Measurements from ENCODE around the gene GALNT13. TPM values are rescaled to one million over a fixed set of nuclear protein-coding genes. Genes with fewer than 3 reads are reported as not detected.

GALNT13 gene
- total RNA-seq, 1 donor from 2014 or later = 7.2 TPM

GRCh38 chr2:154182008-154182407 is 310.3 kb downstream of the GALNT13 start:
- TF ChIP-seq, protein P1, sequence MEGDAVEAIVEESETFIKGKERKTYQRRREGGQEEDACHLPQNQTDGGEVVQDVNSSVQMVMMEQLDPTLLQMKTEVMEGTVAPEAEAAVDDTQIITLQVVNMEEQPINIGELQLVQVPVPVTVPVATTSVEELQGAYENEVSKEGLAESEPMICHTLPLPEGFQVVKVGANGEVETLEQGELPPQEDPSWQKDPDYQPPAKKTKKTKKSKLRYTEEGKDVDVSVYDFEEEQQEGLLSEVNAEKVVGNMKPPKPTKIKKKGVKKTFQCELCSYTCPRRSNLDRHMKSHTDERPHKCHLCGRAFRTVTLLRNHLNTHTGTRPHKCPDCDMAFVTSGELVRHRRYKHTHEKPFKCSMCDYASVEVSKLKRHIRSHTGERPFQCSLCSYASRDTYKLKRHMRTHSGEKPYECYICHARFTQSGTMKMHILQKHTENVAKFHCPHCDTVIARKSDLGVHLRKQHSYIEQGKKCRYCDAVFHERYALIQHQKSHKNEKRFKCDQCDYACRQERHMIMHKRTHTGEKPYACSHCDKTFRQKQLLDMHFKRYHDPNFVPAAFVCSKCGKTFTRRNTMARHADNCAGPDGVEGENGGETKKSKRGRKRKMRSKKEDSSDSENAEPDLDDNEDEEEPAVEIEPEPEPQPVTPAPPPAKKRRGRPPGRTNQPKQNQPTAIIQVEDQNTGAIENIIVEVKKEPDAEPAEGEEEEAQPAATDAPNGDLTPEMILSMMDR (IDR thresholded peaks at IDR 0.05; ENCODE audit: unreplicated experiment) = no peak
- H3K4me3 Mint-ChIP-seq (ENCODE audit: low read depth) = no peak overlapping the region
- DNase-seq (ENCODE audit: low spot score, unreplicated experiment) = no peak
- no peaks in the 10 kb centered on the region for H3K27me3 Mint-ChIP-seq
- no peak overlapping the region for H3K27ac Mint-ChIP-seq
- H3K36me3 Mint-ChIP-seq (ENCODE audit: insufficient read depth) = peaks cover 3% of the 10 kb centered on the region
- H3K9me3 Mint-ChIP-seq (ENCODE audit: low read depth) = peaks cover 9% of the 10 kb centered on the region
- peaks cover 1% of the 10 kb centered on the region for H3K4me1 Mint-ChIP-seq (ENCODE audit: low read depth)

GRCh38 chr2:154187948-154188347 is 316.2 kb downstream of the GALNT13 start:
- H3K27ac Mint-ChIP-seq = no peak overlapping the region
- DNase-seq (ENCODE audit: low spot score, unreplicated experiment) = no peak
- peaks cover 3% of the 10 kb centered on the region for H3K36me3 Mint-ChIP-seq (ENCODE audit: insufficient read depth)
- peaks cover 16% of the 10 kb centered on the region for H3K4me1 Mint-ChIP-seq (ENCODE audit: low read depth)
- no peaks in the 10 kb centered on the region for H3K27me3 Mint-ChIP-seq
- peaks cover 12% of the 10 kb centered on the region for H3K9me3 Mint-ChIP-seq (ENCODE audit: low read depth)
- TF ChIP-seq, protein P1 (IDR thresholded peaks at IDR 0.05; ENCODE audit: unreplicated experiment) = no peak
- no peak overlapping the region for H3K4me3 Mint-ChIP-seq (ENCODE audit: low read depth)

DNA sequence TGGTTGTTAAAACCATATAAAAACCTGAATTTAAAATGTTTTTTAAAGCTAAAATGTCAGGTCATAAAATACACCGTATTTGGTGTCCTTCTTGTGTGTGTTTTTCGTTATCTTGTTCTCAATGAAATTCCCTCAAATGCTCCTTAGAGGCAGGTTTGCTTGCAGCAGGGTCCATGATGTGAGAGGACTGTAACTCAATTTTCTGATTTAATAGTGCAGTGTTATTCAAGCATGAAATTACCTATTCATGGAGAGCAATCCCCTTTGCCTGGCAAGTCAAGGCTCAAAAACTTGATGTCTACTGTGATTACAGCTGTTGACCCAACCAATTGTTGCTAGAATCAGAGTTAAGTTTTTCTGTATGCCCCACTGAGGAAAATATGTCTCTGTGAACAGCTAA is 318.2 kb downstream of the GALNT13 start:
- Mint-ChIP-seq H3K36me3 (ENCODE audit: insufficient read depth) (peaks cover 1% of the 10 kb centered on the region), H3K4me3 (ENCODE audit: low read depth) (no peak overlapping the region), H3K27me3 (no peaks in the 10 kb centered on the region), H3K27ac (no peak overlapping the region), H3K9me3 (ENCODE audit: low read depth) (peaks cover 9% of the 10 kb centered on the region), H3K4me1 (ENCODE audit: low read depth) (peaks cover 18% of the 10 kb centered on the region)
- no peak for DNase-seq (ENCODE audit: low spot score, unreplicated experiment)
- TF ChIP-seq, protein P1 (IDR thresholded peaks at IDR 0.05; ENCODE audit: unreplicated experiment) = no peak

GRCh38 chr2:154193246-154193645 is 321.5 kb downstream of the GALNT13 start:
- H3K27me3 Mint-ChIP-seq = no peaks in the 10 kb centered on the region
- no peak overlapping the region for H3K27ac Mint-ChIP-seq
- H3K36me3 Mint-ChIP-seq (ENCODE audit: insufficient read depth) = no peaks in the 10 kb centered on the region
- H3K4me3 Mint-ChIP-seq (ENCODE audit: low read depth) = no peak overlapping the region
- TF ChIP-seq, protein P1 (IDR thresholded peaks at IDR 0.05; ENCODE audit: unreplicated experiment) = no peak
- no peak for DNase-seq (ENCODE audit: low spot score, unreplicated experiment)
- H3K9me3 Mint-ChIP-seq (ENCODE audit: low read depth) = peaks cover 4% of the 10 kb centered on the region
- H3K4me1 Mint-ChIP-seq (ENCODE audit: low read depth) = peaks cover 23% of the 10 kb centered on the region

GRCh38 chr2:154194909-154195643 is 323.4 kb downstream of the GALNT13 start:
- Mint-ChIP-seq H3K4me3 (ENCODE audit: low read depth) (no peak overlapping the region), H3K36me3 (ENCODE audit: insufficient read depth) (no peaks in the 10 kb centered on the region), H3K27ac (no peak overlapping the region), H3K27me3 (no peaks in the 10 kb centered on the region), H3K4me1 (ENCODE audit: low read depth) (peaks cover 21% of the 10 kb centered on the region), H3K9me3 (ENCODE audit: low read depth) (peaks cover 4% of the 10 kb centered on the region)
- DNase-seq (ENCODE audit: low spot score, unreplicated experiment) = no peak
- TF ChIP-seq, protein P1 (IDR thresholded peaks at IDR 0.05; ENCODE audit: unreplicated experiment) = no peak

Measured in progenitor cell of endocrine pancreas (in vitro differentiated cells).